ENCODE results near the gene ZYG11B.

DNA sequence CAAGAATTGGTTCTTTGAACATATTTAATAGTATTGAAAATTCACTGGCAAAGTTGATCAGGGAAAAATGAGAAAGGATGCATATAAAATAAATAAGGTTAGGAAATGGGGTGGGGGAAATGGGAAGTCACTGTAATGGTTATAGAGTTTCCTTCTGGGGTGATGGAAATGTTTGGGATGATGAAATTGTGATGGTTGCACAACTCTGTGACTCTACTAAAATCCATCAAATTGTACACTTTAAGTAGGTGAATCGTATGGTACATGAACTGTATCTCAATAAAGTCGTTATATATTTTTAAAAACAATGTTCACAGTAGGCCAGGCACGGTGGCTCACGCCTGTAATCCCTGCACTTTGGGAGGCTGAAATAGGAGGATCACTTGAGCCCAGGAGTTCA, 59.9 kb downstream of the ZYG11B start:
- TF ChIP-seq, protein P1, sequence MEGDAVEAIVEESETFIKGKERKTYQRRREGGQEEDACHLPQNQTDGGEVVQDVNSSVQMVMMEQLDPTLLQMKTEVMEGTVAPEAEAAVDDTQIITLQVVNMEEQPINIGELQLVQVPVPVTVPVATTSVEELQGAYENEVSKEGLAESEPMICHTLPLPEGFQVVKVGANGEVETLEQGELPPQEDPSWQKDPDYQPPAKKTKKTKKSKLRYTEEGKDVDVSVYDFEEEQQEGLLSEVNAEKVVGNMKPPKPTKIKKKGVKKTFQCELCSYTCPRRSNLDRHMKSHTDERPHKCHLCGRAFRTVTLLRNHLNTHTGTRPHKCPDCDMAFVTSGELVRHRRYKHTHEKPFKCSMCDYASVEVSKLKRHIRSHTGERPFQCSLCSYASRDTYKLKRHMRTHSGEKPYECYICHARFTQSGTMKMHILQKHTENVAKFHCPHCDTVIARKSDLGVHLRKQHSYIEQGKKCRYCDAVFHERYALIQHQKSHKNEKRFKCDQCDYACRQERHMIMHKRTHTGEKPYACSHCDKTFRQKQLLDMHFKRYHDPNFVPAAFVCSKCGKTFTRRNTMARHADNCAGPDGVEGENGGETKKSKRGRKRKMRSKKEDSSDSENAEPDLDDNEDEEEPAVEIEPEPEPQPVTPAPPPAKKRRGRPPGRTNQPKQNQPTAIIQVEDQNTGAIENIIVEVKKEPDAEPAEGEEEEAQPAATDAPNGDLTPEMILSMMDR (conservative IDR thresholded peaks at IDR 0.05; ENCODE audit: low read length) = no peak
- TF ChIP-seq EZH2phosphoT487 (IDR thresholded peaks at IDR 0.05; ENCODE audit: borderline replicate concordance) = no peak
